Measurements from ENCODE around the gene RAB40C.

Gene RAB40C

GRCh38 chr16:556474-557173 lies 33.2 kb upstream of the RAB40C start:
- no peak overlapping the region for H3K27ac ChIP-seq
- TF ChIP-seq ZFX (IDR thresholded peaks at IDR 0.05; ENCODE audit: borderline replicate concordance) (no peak), CTCF (IDR thresholded peaks at IDR 0.05) (no peak)

GRCh38 chr16:557463-558297 lies 32.2 kb upstream of the RAB40C start:
- TF ChIP-seq ZFX (IDR thresholded peaks at IDR 0.05; ENCODE audit: borderline replicate concordance), result no peak
- no peak for TF ChIP-seq CTCF (IDR thresholded peaks at IDR 0.05)
- no peak overlapping the region for H3K27ac ChIP-seq

GRCh38 chr16:558298-559020 lies 31.4 kb upstream of the RAB40C start:
- H3K27ac ChIP-seq, result no peak overlapping the region
- TF ChIP-seq CTCF (IDR thresholded peaks at IDR 0.05) (no peak), ZFX (IDR thresholded peaks at IDR 0.05; ENCODE audit: borderline replicate concordance) (no peak)

- TF ChIP-seq ZFX (IDR thresholded peaks at IDR 0.05; ENCODE audit: borderline replicate concordance) (no peak), CTCF (IDR thresholded peaks at IDR 0.05) (no peak)
- no peak overlapping the region for H3K27ac ChIP-seq
These were observed 30.9 kb upstream of the RAB40C start for GRCh38 chr16:559021-559380.

- TF ChIP-seq ZFX (IDR thresholded peaks at IDR 0.05; ENCODE audit: borderline replicate concordance) (no peak), CTCF (IDR thresholded peaks at IDR 0.05) (no peak)
- H3K27ac ChIP-seq, result no peak overlapping the region
These were observed 30.3 kb upstream of the RAB40C start for GRCh38 chr16:559411-560203.

GRCh38 chr16:560204-560700 lies 29.6 kb upstream of the RAB40C start, which contains the start of gene PRR35:
Gene PRR35, plus strand, starts transcription at chr16:560394. Its CDS starts 2,901 bp downstream, at chr16:563295.
- TF ChIP-seq CTCF (IDR thresholded peaks at IDR 0.05) (no peak), ZFX (IDR thresholded peaks at IDR 0.05; ENCODE audit: borderline replicate concordance) (no peak)
- no peak within 1 kb of the TSS for H3K27ac ChIP-seq

All from 22Rv1 (cell line).